GM20000 (cell line): Measurements from ENCODE around the gene VWA1.
"Not testable (repeated sequence)": the region's sequence is repeated elsewhere in the genome, so short reads cannot be mapped to it uniquely, and the experiment has no call there.

ENCODE experiments used
- DNase-seq: peaks from one replicate; pipeline ENCODE4 v3.0.0; 2012; ENCODE audit warnings: low spot score
- CTCF ChIP-seq: IDR thresholded peaks from 2 replicates; pipeline ENCODE4 v1.5.1; 2012; ENCODE audit warnings: mild to moderate bottlenecking, control low read depth; ENCODE audit errors: extremely low read depth, missing control alignments

Gene VWA1

GRCh38 chr1:1442069-1442770 is 6.7 kb downstream of the VWA1 start:
- DNase-seq: no peak
- TF ChIP-seq CTCF: no peak

GRCh38 chr1:1446631-1447030 is 11.1 kb downstream of the VWA1 start:
- DNase-seq: not testable (repeated sequence)

- DNase-seq: no peak
- TF ChIP-seq CTCF: no peak
These were observed 13.7 kb downstream of the VWA1 start, which contains the start of gene ATAD3C for GRCh38 chr1:1449099-1449739. TSS of gene ATAD3C (plus strand) at chr1:1449689. CDS start at chr1:1450684, 995 bp downstream.

- DNase-seq: not testable (repeated sequence)
These were observed 15.1 kb downstream of the VWA1 start for GRCh38 chr1:1450616-1451015.

- TF ChIP-seq CTCF: no peak
- no peak for DNase-seq
These were observed 16.3 kb downstream of the VWA1 start for GRCh38 chr1:1451696-1452364.

- not testable (repeated sequence) for DNase-seq
These were observed 16.9 kb downstream of the VWA1 start for GRCh38 chr1:1452365-1452739.

- DNase-seq: no peak
- TF ChIP-seq CTCF: no peak
These were observed 17.4 kb downstream of the VWA1 start for GRCh38 chr1:1452882-1453281.

- DNase-seq: not testable (repeated sequence)
These were observed 19.0 kb downstream of the VWA1 start for GRCh38 chr1:1454286-1455056.

GRCh38 chr1:1455366-1455884 is 19.9 kb downstream of the VWA1 start:
- no peak for DNase-seq
- TF ChIP-seq CTCF: no peak

- DNase-seq: not testable (repeated sequence)
These were observed 20.4 kb downstream of the VWA1 start for GRCh38 chr1:1455934-1456333.

GRCh38 chr1:1456683-1457255 is 21.3 kb downstream of the VWA1 start:
- DNase-seq: not testable (repeated sequence)

- DNase-seq: not testable (repeated sequence)
These were observed 23.7 kb downstream of the VWA1 start for GRCh38 chr1:1459156-1459555.

- not testable (repeated sequence) for DNase-seq
These were observed 24.2 kb downstream of the VWA1 start for GRCh38 chr1:1459711-1460110.
